ENCODE measurements around the gene ADAMTS2. TPM values are rescaled to one million over a fixed set of nuclear protein-coding genes. Genes with fewer than 3 reads are reported as not detected.

ADAMTS2 gene
- total RNA-seq, 3 donors from 2014 or later (not counting 1 experiment from before 2014, with no cell fraction given), result 0.28 TPM; not detected in 2

DNA sequence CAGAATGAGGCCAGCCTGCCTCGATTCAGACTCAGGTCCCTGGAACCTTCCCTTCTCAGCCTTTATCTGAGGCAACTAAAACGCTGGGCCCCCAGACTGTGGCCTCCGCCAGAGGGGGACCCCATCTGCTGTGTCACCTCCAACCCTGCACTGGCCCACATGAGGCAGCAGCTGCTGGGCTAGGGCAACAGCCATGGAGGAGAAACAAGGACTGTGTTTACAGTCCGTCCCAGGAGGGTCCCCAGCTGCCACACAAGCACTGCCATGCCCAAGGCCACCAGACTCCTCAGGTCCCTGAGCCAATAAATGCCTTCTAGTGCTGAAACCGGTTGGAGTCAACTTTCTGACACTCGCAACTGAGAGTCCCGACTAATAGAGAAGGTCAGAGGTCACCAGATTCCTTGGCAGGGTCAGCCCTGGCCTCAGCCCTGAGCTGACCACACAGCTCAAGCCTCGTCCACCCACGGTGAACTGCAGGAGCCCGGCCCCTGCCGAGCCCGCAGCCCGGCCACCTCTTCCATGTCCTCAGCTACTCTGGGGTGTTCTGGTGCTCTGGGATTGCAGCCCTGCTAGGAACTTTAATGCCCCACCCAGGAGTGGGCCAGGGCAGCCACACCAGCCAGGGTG is 208.1 kb downstream of the ADAMTS2 start:
- TF ChIP-seq CTCF (IDR thresholded peaks at IDR 0.05), result no peak
- Histone ChIP-seq H3K27ac (ENCODE audit: low read length) (no peak overlapping the region), H3K36me3 (ENCODE audit: control insufficient read depth, insufficient read depth, low read length) (no peaks in the 10 kb centered on the region), H3K4me3 (ENCODE audit: low read length) (no peak overlapping the region), H3K9me3 (ENCODE audit: control insufficient read depth, insufficient read depth, low read length) (no peaks in the 10 kb centered on the region), H3K4me1 (ENCODE audit: control insufficient read depth, insufficient read depth, low read length) (no peaks in the 10 kb centered on the region), H3K27me3 (ENCODE audit: control insufficient read depth, insufficient read depth, low read length) (no peaks in the 10 kb centered on the region)
- WGBS (ENCODE audit: insufficient coverage), result 84% methylated on average over 13 of the region's 13 CpGs
- DNase-seq (no peak), ATAC-seq (no peak)
- intact Hi-C loops (cut with micrococcal nuclease), result no loop called here
- Mint-ChIP-seq H3K27me3 (ENCODE audit: low read depth in 2 of 2) (no peaks in the 10 kb centered on the region), H3K4me1 (no peaks in the 10 kb centered on the region), H3K4me3 (no peak overlapping the region), H3K9me3 (no peaks in the 10 kb centered on the region), H3K36me3 (no peaks in the 10 kb centered on the region), H3K27ac (no peak overlapping the region)

DNA sequence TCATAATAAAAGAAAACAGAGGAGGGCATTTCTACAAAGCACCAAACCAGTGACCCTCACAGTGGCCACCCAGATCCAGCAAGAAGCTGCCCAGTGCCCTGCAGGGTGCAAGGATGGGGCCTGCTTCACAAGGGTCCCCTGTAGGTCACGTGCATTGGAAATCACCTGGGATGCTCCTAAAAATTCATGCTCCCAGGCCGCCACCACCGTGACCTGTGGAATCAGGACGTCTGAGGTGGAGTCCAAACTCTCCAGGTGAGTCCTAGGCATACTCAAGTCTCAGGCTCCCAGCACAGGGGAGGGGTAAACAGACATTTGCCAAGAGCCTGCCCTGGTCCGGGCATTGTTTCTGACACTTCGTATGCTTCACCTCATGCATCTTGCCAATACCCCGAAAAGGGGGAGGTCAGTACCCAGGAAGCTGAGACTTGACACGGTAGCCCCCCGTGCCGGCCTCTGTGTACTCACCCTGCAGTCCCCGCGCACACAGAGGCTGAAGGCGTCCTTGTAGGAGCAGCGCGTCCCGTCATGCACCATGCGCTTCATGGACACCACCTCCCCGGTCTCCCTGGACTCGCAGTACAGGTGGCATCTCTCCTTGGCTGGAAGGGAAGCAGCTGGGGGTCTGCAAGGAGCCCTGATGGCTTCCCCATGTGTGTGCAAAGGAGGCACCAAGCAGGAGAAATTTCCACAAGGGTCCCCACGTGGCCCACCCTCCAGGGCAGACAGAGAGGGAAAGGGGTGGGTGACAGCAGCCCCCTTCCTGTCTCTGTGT is 209.6 kb downstream of the ADAMTS2 start:
- DNase-seq (no peak), ATAC-seq (no peak)
- H3K27ac Mint-ChIP-seq, result no peak overlapping the region
- H3K36me3 Mint-ChIP-seq, result no peaks in the 10 kb centered on the region
- no peaks in the 10 kb centered on the region for H3K4me1 ChIP-seq (ENCODE audit: control insufficient read depth, insufficient read depth, low read length)
- H3K27ac ChIP-seq (ENCODE audit: low read length), result no peak overlapping the region
- WGBS (ENCODE audit: insufficient coverage), result 82% methylated on average over 20 of the region's 20 CpGs
- TF ChIP-seq CTCF (IDR thresholded peaks at IDR 0.05), result no peak
- H3K4me3 ChIP-seq (ENCODE audit: low read length), result no peak overlapping the region
- H3K4me1 Mint-ChIP-seq, result no peaks in the 10 kb centered on the region
- H3K4me3 Mint-ChIP-seq, result no peak overlapping the region
- no peaks in the 10 kb centered on the region for H3K9me3 ChIP-seq (ENCODE audit: control insufficient read depth, insufficient read depth, low read length)
- no peaks in the 10 kb centered on the region for H3K27me3 Mint-ChIP-seq (ENCODE audit: low read depth in 2 of 2)
- no peaks in the 10 kb centered on the region for H3K36me3 ChIP-seq (ENCODE audit: control insufficient read depth, insufficient read depth, low read length)
- no peaks in the 10 kb centered on the region for H3K27me3 ChIP-seq (ENCODE audit: control insufficient read depth, insufficient read depth, low read length)
- intact Hi-C loops (cut with micrococcal nuclease), result no loop called here
- H3K9me3 Mint-ChIP-seq, result no peaks in the 10 kb centered on the region

DNA sequence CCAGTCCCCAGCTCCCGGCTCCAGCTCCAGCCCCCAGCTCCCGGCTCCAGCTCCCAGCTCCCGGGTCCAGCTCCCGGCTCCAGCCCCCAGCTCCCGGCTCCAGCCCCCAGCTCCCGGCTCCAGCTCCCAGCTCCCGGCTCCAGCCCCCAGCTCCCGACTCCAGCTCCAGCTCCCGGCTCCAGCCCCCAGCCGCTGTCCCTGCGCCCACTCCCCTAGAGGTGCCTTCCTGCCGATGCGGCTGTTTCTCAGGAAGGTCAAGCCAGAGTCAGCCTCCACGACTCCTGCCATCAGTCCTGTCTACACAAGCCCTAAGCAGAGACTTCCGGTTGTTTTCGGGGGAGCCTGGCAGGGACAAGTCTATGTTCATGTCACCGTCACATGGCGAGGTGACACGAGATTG is 210.3 kb downstream of the ADAMTS2 start:
- H3K27ac ChIP-seq (ENCODE audit: low read length), result no peak overlapping the region
- no peak for ATAC-seq
- no peak overlapping the region for H3K4me3 ChIP-seq (ENCODE audit: low read length)
- intact Hi-C loops (cut with micrococcal nuclease), result no loop called here
- H3K27me3 Mint-ChIP-seq (ENCODE audit: low read depth in 2 of 2), result no peaks in the 10 kb centered on the region
- no peaks in the 10 kb centered on the region for H3K36me3 ChIP-seq (ENCODE audit: control insufficient read depth, insufficient read depth, low read length)
- no peaks in the 10 kb centered on the region for H3K9me3 Mint-ChIP-seq
- DNase-seq, result no peak
- H3K27me3 ChIP-seq (ENCODE audit: control insufficient read depth, insufficient read depth, low read length), result no peaks in the 10 kb centered on the region
- no peaks in the 10 kb centered on the region for H3K9me3 ChIP-seq (ENCODE audit: control insufficient read depth, insufficient read depth, low read length)
- no peaks in the 10 kb centered on the region for H3K36me3 Mint-ChIP-seq
- H3K4me1 Mint-ChIP-seq, result no peaks in the 10 kb centered on the region
- WGBS (ENCODE audit: insufficient coverage), result 79% methylated on average over 16 of the region's 19 CpGs
- H3K4me3 Mint-ChIP-seq, result no peak overlapping the region
- no peaks in the 10 kb centered on the region for H3K4me1 ChIP-seq (ENCODE audit: control insufficient read depth, insufficient read depth, low read length)
- no peak for TF ChIP-seq CTCF (IDR thresholded peaks at IDR 0.05)
- no peak overlapping the region for H3K27ac Mint-ChIP-seq

Data from natural killer cell (primary cell).